OCI-LY7 (cell line): ENCODE measurements around the gene METTL4.

Experiments
- CTCF ChIP-seq: fragments of 200-600 bp; sonication (generic); conservative IDR thresholded peaks from 2 replicates; pipeline ENCODE4 v1.5.1; 2014; ENCODE audit warnings: mild to moderate bottlenecking, antibody characterized with exemption, low read length, moderate library complexity, mixed read lengths
- EZH2phosphoT487 ChIP-seq: fragments of 200-600 bp; sonication (generic); IDR thresholded peaks from 2 replicates; pipeline ENCODE4 v1.6.1; 2018; ENCODE audit warnings: low read depth, borderline replicate concordance, mild to moderate bottlenecking, mixed run types, antibody characterized with exemption, low read length, moderate library complexity, mixed read lengths

- no peak for TF ChIP-seq CTCF
- TF ChIP-seq EZH2phosphoT487: no peak
Measured at GRCh38 chr18:2531751-2532150, 39.6 kb downstream of the METTL4 start.
